Activated T-cell treated with anti-CD3 and anti-CD28 coated beads for 4 hours (primary cell): ENCODE results near the gene TRMT61B.
A peak's percentile ranks its signal among the peaks of the same experiment; 100 is the strongest.

ENCODE experiments used
- DNase-seq: peaks from one replicate; pipeline ENCODE4 v3.0.0-alpha.2; 2020

Gene TRMT61B

DNA sequence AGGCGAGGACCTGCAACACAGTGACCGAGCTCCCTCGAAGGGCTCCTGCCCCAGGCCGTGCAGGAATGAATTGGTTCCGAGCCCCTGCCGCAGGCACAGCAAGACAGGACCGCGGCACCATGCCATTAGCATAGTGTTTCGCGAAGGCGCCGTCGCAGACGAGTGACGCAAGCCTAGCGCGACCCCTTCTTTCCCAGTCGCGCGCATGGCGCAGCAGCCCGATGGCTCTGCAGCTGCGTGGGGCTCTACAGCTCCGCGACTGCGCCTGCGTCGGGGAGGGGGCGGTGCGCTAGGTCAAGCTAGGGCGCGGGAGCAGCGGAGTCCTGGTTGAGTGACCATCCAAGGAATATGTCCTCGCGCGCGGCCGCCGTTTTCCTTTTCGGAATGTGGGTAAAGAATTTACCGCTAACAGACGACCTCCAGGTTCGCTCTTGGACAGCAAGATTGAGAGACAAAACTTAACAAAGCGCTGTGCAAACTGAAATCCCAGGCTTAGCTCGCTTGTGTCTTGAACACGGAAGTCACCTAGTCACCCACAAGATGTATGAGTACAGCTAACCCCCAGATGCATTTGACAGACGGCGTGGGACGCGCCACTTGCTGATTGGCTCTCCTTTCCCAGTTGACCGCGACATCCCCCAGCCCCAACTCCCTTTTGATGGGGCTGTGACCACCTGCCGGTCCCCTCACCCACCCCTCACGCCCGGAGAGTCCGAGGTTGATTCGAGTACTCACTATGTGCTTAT is at the start of gene TRMT61B:
Gene TRMT61B (minus strand): TSS at position 164 of the 746 bp plus-strand sequence. CDS start 32 bp downstream, at position 132.
- peak; percentile 97 for DNase-seq

DNA sequence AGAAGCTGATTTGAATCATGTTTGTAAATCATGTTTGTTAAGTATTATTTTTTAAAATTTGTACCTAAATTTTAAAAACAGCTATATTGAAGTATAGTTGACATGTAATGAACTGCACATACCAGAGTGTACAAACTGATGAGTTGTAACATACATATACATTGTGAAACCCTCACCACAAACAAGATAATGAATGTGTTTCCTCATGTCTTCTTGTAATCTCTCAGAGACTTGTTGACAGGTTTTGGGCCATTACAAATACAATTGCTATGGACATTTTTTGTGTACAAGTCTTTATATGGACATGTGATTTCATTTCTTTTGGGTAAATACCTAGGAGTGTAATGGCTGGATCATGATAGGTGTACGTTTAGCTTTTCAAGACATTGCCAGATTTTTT is 45.8 kb upstream of the TRMT61B start:
- no peak for DNase-seq

GRCh38 chr2:28909655-28910353 is 39.7 kb upstream of the TRMT61B start:
- DNase-seq: no peak

DNA sequence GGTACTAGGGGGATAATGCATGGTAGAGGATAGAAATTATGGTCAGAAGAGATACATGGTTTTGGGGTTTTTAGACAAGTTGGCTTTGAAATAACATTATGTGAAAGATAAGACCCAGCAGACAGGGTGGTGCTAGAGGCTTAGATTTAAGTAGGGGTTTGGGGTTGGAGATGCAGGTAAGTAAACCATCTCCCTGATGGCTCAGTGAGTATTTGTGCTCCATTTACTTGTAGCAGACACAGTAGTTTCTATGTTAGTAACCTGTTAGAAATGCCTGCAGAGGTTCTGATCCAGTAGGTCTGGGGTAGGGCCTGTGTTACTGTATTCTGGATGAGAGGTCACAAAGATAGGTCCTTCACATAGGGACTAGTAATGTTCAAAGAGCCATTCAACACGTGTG is 38.1 kb upstream of the TRMT61B start:
- no peak for DNase-seq

DNA sequence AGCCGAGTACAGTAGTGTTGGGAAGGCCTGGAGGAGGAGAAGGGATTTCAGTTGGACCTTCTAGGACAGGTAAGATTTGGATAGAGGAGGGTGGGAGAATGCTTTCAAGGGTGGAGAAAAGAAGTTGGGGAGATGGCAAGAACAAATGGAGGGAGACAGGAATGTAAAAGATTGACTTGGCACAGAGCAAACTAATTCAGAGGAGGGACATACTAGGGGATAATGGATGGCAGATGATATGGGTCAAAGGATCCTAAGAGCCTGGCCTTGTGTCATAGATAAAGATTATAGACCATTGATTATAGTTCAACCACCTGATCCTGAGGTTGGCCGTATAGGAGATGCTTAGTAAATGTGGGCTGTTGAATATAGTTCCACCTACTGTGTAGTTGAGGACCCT is 36.7 kb upstream of the TRMT61B start:
- no peak for DNase-seq

DNA sequence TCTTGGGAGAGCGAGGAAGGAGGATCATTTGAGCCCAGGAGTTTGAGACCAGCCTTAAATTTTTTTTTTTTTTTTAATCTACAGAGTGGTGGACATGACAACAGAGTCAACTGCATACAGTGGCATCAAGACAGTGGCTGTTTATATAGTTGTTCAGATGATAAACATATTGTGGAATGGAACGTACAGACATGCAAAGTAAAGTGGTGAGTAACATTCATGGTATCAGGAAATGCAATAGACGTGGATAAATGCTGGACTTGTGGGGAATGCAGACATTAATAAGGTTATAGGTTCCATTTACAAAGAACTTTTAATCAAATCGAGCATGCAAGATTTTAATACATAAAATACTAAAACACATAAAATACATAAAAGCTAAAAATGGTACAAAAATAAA is 36.3 kb upstream of the TRMT61B start:
- DNase-seq: no peak

DNA sequence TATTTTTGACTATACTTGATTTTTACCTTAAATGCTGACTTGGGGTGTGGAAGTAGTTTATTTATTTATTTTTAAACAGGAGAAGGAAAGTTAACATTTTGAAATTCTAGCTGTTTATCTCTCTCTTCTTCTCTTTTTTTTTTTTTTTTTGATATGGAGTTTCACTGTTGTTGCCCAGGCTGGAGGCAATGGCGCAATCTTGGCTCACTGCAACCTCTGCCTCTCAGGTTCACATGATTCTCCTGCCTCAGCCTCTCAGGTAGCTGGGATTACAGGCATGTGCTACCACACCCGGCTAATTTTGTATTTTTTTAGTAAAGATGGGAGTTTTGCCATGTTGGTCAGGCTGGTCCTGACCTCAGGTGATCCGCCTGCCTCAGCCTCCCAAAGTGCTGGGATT is 35.4 kb upstream of the TRMT61B start:
- DNase-seq: no peak

DNA sequence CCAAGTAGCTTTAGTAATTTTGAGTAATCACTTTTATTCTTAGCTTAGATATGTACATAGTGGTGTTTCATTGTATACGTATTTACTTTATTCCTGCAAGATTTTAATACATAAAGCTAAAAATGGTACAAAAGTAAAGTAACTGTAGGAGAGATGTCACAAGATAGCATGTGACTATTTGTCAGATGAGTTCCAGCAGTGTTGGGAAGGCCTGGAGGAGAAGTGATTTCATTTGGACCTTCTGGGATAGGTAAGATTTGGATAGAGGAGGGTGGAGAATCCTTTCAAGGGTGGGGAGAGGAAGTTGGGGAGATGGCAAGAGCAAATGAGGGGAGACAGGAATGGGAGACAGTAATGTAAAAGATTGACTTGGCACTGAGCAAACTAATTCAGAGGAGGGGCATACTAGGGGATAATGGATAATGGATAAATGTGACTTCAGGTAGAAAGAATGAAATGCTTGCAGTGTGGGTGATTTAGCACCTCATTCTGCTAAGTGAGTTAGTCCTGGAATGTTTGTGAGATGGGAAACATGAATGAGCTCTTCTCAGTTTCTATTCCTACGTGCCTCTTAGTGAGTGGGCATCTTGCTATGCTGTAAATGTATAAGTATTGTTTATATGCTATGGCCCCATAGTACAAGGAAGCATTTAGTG is 34.8 kb upstream of the TRMT61B start:
- no peak for DNase-seq

- no peak for DNase-seq
Observed at GRCh38 chr2:28904295-28904694, 34.2 kb upstream of the TRMT61B start.

GRCh38 chr2:28902584-28902983 is 32.5 kb upstream of the TRMT61B start:
- no peak for DNase-seq

DNA sequence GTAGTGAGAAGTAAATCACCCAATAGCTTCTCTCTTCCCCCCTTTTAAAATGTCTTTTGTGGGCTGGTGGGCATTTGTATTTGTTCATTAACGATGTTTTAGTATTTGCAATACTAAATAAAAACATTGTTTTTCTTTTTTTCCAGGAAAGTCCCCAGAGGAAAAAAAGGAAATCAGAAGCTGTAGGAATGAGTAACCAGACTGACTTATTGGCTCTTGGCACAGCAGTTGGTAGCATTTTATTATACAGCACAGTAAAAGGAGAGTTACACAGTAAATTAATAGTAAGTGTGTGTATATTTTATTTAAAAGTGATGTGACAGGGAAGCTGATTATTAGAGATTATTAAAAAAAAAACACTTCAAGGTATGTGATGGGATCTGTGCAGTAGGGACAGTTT is 31.7 kb upstream of the TRMT61B start:
- DNase-seq: no peak

- DNase-seq: no peak
Observed at GRCh38 chr2:28901202-28901601, 31.1 kb upstream of the TRMT61B start.

DNA sequence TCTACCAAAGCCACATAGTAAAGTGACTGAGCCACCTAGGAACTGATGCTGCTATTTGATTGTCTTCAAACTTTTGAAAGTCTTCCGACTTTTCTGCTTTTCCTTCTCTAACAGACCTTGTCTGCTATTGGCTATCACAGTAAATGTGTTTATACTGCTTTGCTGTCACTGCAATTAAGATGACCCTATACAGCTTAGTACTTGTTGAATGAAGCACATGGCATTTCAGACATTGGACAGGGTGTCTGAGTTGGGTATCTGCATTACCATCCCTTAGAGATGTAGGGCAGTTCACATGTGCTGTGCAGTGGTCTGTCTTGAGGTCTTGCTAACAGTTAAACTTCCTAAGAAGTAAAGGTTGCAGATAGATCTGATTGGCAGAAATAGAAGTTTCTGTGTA is 27.9 kb upstream of the TRMT61B start:
- DNase-seq: no peak

- no peak for DNase-seq
Observed at GRCh38 chr2:28896906-28897305, 26.8 kb upstream of the TRMT61B start.

DNA sequence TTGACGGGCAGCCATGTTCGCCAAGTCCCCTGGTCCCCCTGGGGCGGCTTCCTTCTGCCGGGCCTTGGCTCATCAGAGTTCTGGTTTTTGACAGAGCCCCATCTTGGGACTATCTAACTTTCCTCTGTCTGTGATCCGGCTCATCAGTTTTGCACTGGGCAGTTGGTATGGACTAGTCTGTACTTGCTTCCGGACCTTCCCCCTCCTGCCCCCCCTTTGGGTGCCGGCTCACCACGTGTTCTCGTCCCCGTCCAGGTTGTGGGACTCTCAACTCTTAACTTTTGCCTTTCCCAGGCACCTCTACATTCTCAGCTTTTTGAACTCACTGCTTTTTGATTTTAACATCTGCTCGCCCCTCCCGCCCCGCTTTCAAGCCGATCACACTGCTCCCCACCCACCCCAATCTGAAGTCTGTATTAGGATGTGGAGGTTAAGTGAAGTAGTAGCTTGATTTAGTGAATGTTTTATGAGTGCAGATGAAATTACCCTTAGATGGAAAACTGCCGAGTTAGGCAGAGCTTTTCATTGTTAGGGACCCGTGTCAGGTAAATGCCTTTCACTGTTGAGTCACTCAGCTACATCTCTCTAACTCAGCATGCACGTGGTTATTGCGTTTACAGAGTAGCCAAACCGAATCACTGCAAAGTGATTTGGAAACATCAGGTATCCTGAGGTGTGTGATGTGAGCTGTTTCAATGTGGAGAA is 25.2 kb upstream of the TRMT61B start:
- peak; percentile 47 for DNase-seq

- peak; percentile 96 for DNase-seq
Observed at GRCh38 chr2:28894470-28895188, 24.5 kb upstream of the TRMT61B start, which contains the start of gene WDR43. TSS of gene WDR43 (plus strand) at chr2:28894667. CDS start at chr2:28894699, 32 bp downstream.

DNA sequence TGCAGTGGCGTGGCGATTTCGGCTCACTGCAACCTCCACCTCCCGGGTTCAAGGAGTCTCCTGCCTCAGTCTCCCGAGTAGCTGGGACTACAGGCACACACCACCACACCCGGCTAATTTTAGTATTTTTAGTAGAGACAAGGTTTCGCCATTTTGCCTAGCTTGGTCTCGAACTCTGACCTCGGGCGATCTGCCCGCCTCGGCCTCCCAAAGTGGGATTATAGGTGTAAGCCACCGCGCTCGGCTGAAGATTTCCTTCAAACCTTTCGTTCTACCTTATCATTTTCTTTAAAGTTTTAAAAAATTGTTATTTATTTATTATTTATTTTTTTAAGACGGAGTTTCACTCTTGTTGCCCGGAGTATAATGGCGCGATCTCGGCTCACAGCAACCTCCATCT is 23.4 kb upstream of the TRMT61B start:
- DNase-seq: no peak

- DNase-seq: no peak
Observed at GRCh38 chr2:28880193-28880592, 10.1 kb upstream of the TRMT61B start.

GRCh38 chr2:28871620-28872019 is 1.5 kb upstream of the TRMT61B start:
- no peak for DNase-seq

GRCh38 chr2:28869494-28870145 is 489 bp downstream of the TRMT61B start:
- DNase-seq: peak; percentile 9

DNA sequence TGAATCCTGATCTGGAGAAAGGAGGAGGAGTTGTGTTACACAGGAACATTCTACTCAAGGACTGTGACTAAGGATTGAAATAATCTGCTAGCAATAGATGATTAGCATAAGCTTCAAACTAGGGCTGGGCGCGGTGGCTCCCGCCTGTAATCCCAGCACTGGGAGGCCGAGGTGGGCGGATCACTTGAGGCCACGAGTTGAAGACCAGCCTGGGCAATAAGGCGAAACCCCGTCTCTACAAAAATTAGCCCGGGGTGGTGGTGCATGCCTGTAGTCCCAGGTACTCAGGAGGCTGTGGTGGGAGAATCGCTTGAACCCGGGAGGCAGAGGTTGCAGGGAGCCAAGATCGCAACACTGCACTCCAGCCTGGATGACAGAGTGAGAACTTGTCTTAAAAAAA is 1.5 kb downstream of the TRMT61B start:
- DNase-seq: no peak

- no peak for DNase-seq
Observed at GRCh38 chr2:28855977-28856376, 14.1 kb downstream of the TRMT61B start.
